Tibial nerve (tissue), 4 donors: Measurements from ENCODE around the gene KCNIP3.

Experiments
- EP300 ChIP-seq, 2 donors: sonication (generic); formaldehyde crosslinking; IDR thresholded peaks; one replicate each; pipeline ENCODE4 v1.6.1; 2017; ENCODE audit warnings: antibody characterized with exemption in 2 of 2, mild to moderate bottlenecking in 1 of 2
- TF ChIP-seq, protein P1 (sequence below), 5 experiments: fragments of 200-600 bp in 3 of 5; fragments of 450-650 bp in 2 of 5; sonication (generic) in 3 of 5; IDR thresholded peaks; one replicate each; pipeline ENCODE4 v1.5.1; 2016 to 2019; ENCODE audit warnings: antibody characterized with exemption in 5 of 5, mild to moderate bottlenecking in 3 of 5, moderate library complexity in 2 of 5

DNA sequence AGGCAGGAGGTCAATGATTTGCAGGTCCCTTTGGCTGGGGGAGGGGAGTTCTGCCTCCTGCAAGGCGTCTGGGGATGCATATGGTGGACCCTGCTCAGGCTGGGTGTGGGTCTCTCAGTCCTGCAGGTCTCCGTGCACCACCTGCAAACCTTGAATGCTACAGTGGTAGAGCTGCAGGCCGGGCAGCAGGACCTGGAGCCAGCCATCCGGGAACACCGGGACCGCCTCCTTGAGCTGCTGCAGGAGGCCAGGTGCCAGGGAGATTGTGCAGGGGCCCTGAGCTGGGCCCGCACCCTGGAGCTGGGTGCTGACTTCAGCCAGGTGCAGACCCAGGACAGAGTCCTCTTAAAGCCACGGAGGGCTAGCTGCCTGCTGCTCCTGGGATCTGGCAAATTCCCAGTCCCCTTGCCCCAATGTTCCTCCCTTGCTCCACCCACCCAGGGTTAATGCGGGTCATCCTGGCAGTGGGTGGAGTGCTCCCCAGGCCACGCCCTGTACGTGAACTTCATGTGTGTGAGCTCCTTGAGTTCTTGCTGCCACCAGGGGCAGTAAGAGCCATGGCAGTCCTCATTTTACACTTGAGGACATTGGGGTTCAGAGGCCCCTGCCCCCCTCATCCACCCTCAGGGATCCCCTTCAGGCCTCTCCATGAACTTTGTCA, 19.8 kb upstream of the KCNIP3 start:
- TF ChIP-seq, protein P1, sequence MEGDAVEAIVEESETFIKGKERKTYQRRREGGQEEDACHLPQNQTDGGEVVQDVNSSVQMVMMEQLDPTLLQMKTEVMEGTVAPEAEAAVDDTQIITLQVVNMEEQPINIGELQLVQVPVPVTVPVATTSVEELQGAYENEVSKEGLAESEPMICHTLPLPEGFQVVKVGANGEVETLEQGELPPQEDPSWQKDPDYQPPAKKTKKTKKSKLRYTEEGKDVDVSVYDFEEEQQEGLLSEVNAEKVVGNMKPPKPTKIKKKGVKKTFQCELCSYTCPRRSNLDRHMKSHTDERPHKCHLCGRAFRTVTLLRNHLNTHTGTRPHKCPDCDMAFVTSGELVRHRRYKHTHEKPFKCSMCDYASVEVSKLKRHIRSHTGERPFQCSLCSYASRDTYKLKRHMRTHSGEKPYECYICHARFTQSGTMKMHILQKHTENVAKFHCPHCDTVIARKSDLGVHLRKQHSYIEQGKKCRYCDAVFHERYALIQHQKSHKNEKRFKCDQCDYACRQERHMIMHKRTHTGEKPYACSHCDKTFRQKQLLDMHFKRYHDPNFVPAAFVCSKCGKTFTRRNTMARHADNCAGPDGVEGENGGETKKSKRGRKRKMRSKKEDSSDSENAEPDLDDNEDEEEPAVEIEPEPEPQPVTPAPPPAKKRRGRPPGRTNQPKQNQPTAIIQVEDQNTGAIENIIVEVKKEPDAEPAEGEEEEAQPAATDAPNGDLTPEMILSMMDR (IDR thresholded peaks at IDR 0.05): no peak
- TF ChIP-seq EP300 (IDR thresholded peaks at IDR 0.05): no peak
